Stomach (tissue), 9 donors: ENCODE data around the gene MOB2. TPM values are rescaled to one million over a fixed set of nuclear protein-coding genes. Genes with fewer than 3 reads are reported as not detected.
A peak's percentile ranks its signal among the peaks of the same experiment; 100 is the strongest.

ENCODE experiments used
- DNase-seq, 2 donors: peaks; one replicate each; pipeline versions ENCODE4 v3.0.0 to v3.0.0-alpha.2; 2013 to 2019
- H3K27ac ChIP-seq, 5 donors: fragments of 200-600 bp in 4 of 5; sonication (generic) in 4 of 5; one replicate each; pipeline ENCODE4 v1.5.1; 2013 to 2019; ENCODE audit warnings: mild to moderate bottlenecking in 1 of 5, moderate library complexity in 1 of 5
- H3K27me3 ChIP-seq, 3 donors: fragments of 200-600 bp; sonication (generic); one replicate each; pipeline ENCODE4 v1.5.1; 2017 to 2019; ENCODE audit warnings: mixed run types in 1 of 3
- H3K36me3 ChIP-seq, 4 donors: fragments of 200-600 bp; sonication (generic); 1 replicate in 3 of 4; 2 replicates in 1 of 4; pipeline ENCODE4 v1.5.1; 2016 to 2019
- H3K4me1 ChIP-seq, 4 donors: fragments of 200-600 bp; sonication (generic); one replicate each; pipeline ENCODE4 v1.5.1; 2016 to 2019
- H3K4me3 ChIP-seq, 4 donors: fragments of 200-600 bp; sonication (generic) in 3 of 4; one replicate each; pipeline ENCODE4 v1.5.1; 2016 to 2019; ENCODE audit warnings: mild to moderate bottlenecking in 1 of 4
- H3K9me3 ChIP-seq, 4 donors: fragments of 200-600 bp; sonication (generic); one replicate each; pipeline ENCODE4 v1.5.1; 2016 to 2019
- EP300 ChIP-seq: sonication (generic); formaldehyde crosslinking; IDR thresholded peaks from one replicate; pipeline ENCODE4 v1.6.1; 2017; ENCODE audit warnings: antibody characterized with exemption
- POLR2A ChIP-seq, 4 donors: fragments of 450-650 bp; IDR thresholded peaks; one replicate each; pipeline ENCODE4 v1.6.1; 2016; ENCODE audit warnings: antibody characterized with exemption in 4 of 4, control low read depth in 2 of 4, mild to moderate bottlenecking in 1 of 4, moderate library complexity in 1 of 4
- POLR2AphosphoS5 ChIP-seq, 3 donors: sonication (generic); formaldehyde crosslinking; IDR thresholded peaks; one replicate each; pipeline ENCODE4 v1.6.1; 2016; ENCODE audit warnings: antibody characterized with exemption in 3 of 3
- WGBS, 5 donors: extraction: QIAGEN DNeasy Blood & Tissue Kit in 3 of 5; methylation state at CpG; one replicate each; pipeline versions ENCODE4 v1.1.5 to v1.1.7; 2013 to 2018; 5-methylcytosine and 5-hydroxymethylcytosine counted together
- intact Hi-C: fragments of 100-400 bp; cut with DNase I; formaldehyde crosslinking; loops from one replicate; pipeline ENCODE4 v1.15.1; 2023; ENCODE audit warnings: low total_unique reads
- polyA plus RNA-seq, 3 donors: library from polyadenylated mRNA; stranded (reverse); fragments of 200-250 nt; gene quantifications; one replicate each; pipeline ENCODE4 v1.2.3, GENCODE V29; 2013
- total RNA-seq, 5 donors: library from RNA; depleted of rRNA; stranded (reverse); fragments of >200 nt; gene quantifications; one replicate each; pipeline versions ENCODE4 v1.1.0 to v1.2.3, GENCODE V29; 2014 to 2016
- TF ChIP-seq, protein P1 (sequence below), 7 experiments: fragments of 450-650 bp in 4 of 7; fragments of 200-600 bp in 3 of 7; sonication (generic) in 3 of 7; IDR thresholded peaks; one replicate each; pipeline ENCODE4 v1.5.1; 2016 to 2019; ENCODE audit warnings: antibody characterized with exemption in 7 of 7, control low read depth in 2 of 7, mild to moderate bottlenecking in 1 of 7
- donor health status: healthy with polysubstance abuse.
- donor health status: Bipolar disorder and iron deficiency.
- donor health status: healthy.

The MOB2 gene
- total and polyA plus RNA-seq, 8 donors: 11.3 to 46.3 (median 27.3) TPM

DNA sequence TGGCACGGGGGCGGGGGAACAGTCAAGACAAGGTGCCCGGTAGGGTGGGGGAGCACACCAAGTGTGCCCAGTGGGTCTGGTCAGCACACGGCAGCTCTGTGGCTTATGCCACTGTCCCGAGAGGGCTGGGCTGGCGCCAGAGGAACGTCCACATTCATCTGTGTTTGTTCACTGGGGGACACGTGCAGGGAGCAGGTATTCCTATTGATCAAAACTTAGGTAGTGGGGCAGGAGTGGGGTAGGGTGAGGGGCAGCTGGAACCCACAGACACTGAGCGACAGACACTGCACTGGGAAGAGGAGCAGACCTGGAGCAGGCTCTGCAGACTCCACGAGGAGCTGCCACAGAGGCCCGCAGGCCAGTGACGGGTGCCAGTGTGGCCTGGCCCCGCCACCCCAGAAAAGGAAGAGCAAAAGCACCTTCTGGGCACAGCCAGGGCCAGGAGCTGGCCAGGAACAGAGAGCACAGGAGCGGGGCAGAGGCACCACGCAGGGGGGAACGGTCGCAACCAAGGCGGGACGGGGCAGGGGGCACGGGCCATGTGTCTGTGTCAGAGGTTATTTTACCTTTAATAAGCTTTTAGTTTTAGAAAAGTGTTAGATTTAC lies 2.1 kb upstream of the MOB2 start:
- Histone ChIP-seq H3K4me3 (no peak overlapping the region), H3K27ac (peak overlapping the region in 3 of 5 donors; percentile 70 to 84 (median 84)), H3K9me3 (no peaks in the 10 kb centered on the region), H3K27me3 (no peaks in the 10 kb centered on the region), H3K4me1 (peaks cover 50 to 78% (median 64%) of the 10 kb centered on the region in 4 donors), H3K36me3 (no peaks in the 10 kb centered on the region)
- DNase-seq: no peak
- TF ChIP-seq EP300 (no peak), POLR2A (IDR thresholded peaks at IDR 0.05) (no peak), POLR2AphosphoS5 (IDR thresholded peaks at IDR 0.05) (no peak)
- TF ChIP-seq, protein P1, sequence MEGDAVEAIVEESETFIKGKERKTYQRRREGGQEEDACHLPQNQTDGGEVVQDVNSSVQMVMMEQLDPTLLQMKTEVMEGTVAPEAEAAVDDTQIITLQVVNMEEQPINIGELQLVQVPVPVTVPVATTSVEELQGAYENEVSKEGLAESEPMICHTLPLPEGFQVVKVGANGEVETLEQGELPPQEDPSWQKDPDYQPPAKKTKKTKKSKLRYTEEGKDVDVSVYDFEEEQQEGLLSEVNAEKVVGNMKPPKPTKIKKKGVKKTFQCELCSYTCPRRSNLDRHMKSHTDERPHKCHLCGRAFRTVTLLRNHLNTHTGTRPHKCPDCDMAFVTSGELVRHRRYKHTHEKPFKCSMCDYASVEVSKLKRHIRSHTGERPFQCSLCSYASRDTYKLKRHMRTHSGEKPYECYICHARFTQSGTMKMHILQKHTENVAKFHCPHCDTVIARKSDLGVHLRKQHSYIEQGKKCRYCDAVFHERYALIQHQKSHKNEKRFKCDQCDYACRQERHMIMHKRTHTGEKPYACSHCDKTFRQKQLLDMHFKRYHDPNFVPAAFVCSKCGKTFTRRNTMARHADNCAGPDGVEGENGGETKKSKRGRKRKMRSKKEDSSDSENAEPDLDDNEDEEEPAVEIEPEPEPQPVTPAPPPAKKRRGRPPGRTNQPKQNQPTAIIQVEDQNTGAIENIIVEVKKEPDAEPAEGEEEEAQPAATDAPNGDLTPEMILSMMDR (IDR thresholded peaks at IDR 0.05): no peak
- WGBS, 5 donors: 71 to 86% (median 82%) methylated on average over 20 of the region's 20 CpGs
- intact Hi-C loops: no loop called here

DNA sequence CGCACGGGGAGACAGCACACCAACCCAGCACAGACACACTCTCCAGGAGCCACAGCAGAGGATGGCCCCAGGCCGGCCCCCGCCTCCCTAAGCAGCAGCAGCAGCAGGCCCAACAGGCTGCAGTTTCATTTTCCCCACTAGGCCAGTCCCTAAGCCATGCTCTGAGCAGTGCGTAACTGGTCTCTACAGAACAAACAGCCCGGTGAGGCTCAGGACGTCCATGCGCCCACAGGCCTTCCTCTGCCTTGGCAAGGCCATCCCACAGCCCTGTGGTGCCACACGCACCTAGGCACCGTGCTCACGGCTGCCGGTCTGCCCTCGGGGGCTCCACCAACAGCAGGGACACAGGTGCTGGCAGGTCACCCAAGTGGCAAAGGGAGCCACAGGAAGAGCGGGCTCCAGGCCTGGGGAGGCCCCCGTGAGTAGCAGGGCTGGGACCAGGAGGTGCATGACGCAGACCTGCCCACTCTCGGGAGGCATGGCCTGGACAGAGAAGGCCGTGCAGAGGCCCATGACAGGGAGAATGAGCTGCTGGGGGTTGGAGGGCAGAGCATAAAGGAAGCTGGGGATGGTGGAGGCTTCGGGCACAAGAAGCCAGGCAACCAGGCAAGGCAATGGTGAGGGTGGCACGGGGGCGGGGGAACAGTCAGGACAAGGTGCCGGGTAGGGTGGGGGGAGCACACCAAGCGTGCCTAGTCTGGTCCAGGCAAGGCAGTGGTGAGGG lies 1.4 kb upstream of the MOB2 start:
- no peaks in the 10 kb centered on the region for H3K9me3 ChIP-seq
- 66 to 76% (median 73%) methylated on average over 18 to 23 of the region's 23 CpGs for WGBS, 5 donors
- intact Hi-C loops: no loop called here
- no peaks in the 10 kb centered on the region for H3K36me3 ChIP-seq
- peak overlapping the region in 1 of 4 donors; percentile 13 for H3K4me3 ChIP-seq
- H3K27me3 ChIP-seq: no peaks in the 10 kb centered on the region
- DNase-seq: peak; percentile 36 to 45
- peaks cover 57 to 78% (median 69%) of the 10 kb centered on the region in 4 donors for H3K4me1 ChIP-seq
- TF ChIP-seq EP300 (no peak), POLR2A (IDR thresholded peaks at IDR 0.05) (no peak)
- TF ChIP-seq, protein P1 (IDR thresholded peaks at IDR 0.05): peak in 1 of 7 experiments; percentile 9
- peak overlapping the region in 4 of 5 donors; percentile 65 to 84 (median 77) for H3K27ac ChIP-seq

DNA sequence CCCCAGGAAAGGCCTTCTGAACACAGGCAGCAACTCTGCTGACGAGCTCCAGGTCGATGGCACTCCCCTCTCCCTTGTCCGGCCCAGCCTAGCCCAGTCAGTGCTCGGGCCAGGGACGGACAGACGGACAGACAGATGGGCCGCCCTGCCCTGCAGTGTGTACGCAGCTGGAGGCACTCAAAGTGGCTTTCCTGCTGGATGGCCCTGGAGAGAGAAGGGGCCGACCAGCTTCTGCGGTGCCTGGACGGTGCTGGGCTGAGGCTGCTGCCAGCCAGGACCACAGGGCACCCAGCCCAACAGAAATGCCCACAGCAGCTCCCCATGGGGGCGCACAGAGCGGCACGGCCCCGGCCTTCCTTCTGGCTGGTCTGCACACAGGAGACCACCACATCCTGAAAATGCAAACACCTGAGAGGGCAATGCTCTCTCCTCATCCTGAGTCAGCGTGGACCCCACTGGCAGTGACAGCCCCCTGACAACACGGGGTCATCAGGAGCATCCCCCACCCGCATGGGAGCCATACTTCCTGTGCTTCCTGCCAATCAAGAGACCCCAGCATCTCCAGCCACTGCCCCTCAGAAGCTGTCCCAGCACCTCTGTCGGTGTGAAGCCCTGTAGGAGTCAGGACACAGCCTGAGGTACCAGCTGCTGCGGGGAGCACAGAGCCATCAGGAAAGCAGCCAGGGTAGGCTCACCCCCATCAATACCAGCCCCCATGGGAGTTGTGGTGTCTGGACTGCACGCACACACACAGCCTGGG lies 692 bp upstream of the MOB2 start:
- H3K4me1 ChIP-seq: peaks cover 63 to 78% (median 73%) of the 10 kb centered on the region in 4 donors
- DNase-seq: no peak

DNA sequence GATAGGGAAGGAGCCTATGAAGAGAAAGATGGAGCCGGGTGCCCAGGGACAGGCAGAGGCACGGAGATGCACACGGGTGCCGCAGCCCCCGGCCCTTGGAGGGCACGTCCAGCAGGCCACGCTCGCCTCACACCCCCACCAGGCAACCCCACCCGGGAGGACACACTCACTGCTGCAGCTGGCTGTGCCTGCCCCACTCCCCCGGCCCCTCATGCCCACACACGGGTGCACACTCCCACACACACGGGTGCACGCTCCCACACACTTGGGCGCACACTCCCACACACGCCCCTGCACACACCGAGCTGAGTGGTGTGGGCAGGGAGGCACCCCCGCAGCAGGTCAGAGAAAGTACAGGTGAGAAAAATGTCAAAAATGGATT lies 1.1 kb downstream of the MOB2 start:
- H3K4me1 ChIP-seq: peaks cover 69 to 95% (median 88%) of the 10 kb centered on the region in 4 donors
- TF ChIP-seq POLR2A (IDR thresholded peaks at IDR 0.05) (no peak), EP300 (no peak), POLR2AphosphoS5 (IDR thresholded peaks at IDR 0.05) (no peak)
- TF ChIP-seq, protein P1 (IDR thresholded peaks at IDR 0.05): no peak
- 48 to 68% (median 55%) methylated on average over 9 to 17 of the region's 17 CpGs for WGBS, 5 donors
- no peak for DNase-seq
- intact Hi-C loops: no loop called here
- H3K27me3 ChIP-seq: no peaks in the 10 kb centered on the region
- peak overlapping the region; percentile 39 to 44 (median 40) for H3K4me3 ChIP-seq
- peak overlapping the region; percentile 46 to 84 (median 83) for H3K27ac ChIP-seq
- H3K36me3 ChIP-seq: peaks cover 0 to 15% (median 7%) of the 10 kb centered on the region in 4 donors
- no peaks in the 10 kb centered on the region for H3K9me3 ChIP-seq

More for the DNA sequence above, 692 bp upstream of the MOB2 start:
- Histone ChIP-seq H3K36me3 (peaks cover 0 to 3% (median under 1%) of the 10 kb centered on the region in 4 donors), H3K4me3 (peak overlapping the region in 1 of 4 donors; percentile 39), H3K27ac (peak overlapping the region in 4 of 5 donors; percentile 65 to 84 (median 77)), H3K9me3 (no peaks in the 10 kb centered on the region), H3K27me3 (no peaks in the 10 kb centered on the region)
- intact Hi-C loops: no loop called here
- TF ChIP-seq, protein P1 (IDR thresholded peaks at IDR 0.05): no peak
- no peak for TF ChIP-seq POLR2AphosphoS5 (IDR thresholded peaks at IDR 0.05)
- no peak for TF ChIP-seq POLR2A (IDR thresholded peaks at IDR 0.05)
- no peak for TF ChIP-seq EP300
- WGBS, 5 donors: 64 to 74% (median 71%) methylated on average over 11 to 21 of the region's 21 CpGs
